Upper lobe of left lung (tissue), 6 donors: ENCODE data around the gene TMEM184A. TPM values are rescaled to one million over a fixed set of nuclear protein-coding genes. Genes with fewer than 3 reads are reported as not detected.

Experiments used
- ATAC-seq, 2 donors: fragments of 200-7000 bp; cut with Tn5 transposase; one replicate each; pipeline ENCODE4 v1.9.1; 2022; ENCODE audit warnings: mild to moderate bottlenecking in 2 of 2, moderate library complexity in 2 of 2; ENCODE audit not compliant: low FRiP score in 2 of 2
- DNase-seq, 2 donors: peaks; one replicate each; pipeline ENCODE4 v3.0.0-alpha.2; 2019 to 2020
- H3K27ac ChIP-seq, 4 donors: fragments of 200-600 bp; sonication (generic); one replicate each; pipeline ENCODE4 v1.5.1; 2016 to 2019
- H3K27me3 ChIP-seq, 4 donors: fragments of 200-600 bp; sonication (generic); one replicate each; pipeline ENCODE4 v1.5.1; 2017 to 2019
- H3K36me3 ChIP-seq, 4 donors: fragments of 200-600 bp; sonication (generic); one replicate each; pipeline ENCODE4 v1.5.1; 2016 to 2019
- H3K4me1 ChIP-seq, 4 donors: fragments of 200-600 bp; sonication (generic); one replicate each; pipeline ENCODE4 v1.5.1; 2018 to 2019
- H3K4me3 ChIP-seq, 4 donors: fragments of 200-600 bp; sonication (generic); one replicate each; pipeline ENCODE4 v1.5.1; 2017 to 2019; ENCODE audit warnings: mild to moderate bottlenecking in 2 of 4, moderate library complexity in 1 of 4
- H3K9me3 ChIP-seq, 4 donors: fragments of 200-600 bp; sonication (generic); one replicate each; pipeline ENCODE4 v1.5.1; 2018 to 2019
- CTCF ChIP-seq, 6 experiments: fragments of 450-650 bp in 4 of 6; fragments of 200-600 bp in 2 of 6; sonication (generic) in 2 of 6; IDR thresholded peaks; one replicate each; pipeline ENCODE4 v1.5.1; 2016 to 2019; ENCODE audit warnings: antibody characterized with exemption in 6 of 6
- EP300 ChIP-seq, 4 donors: sonication (generic); formaldehyde crosslinking; IDR thresholded peaks; one replicate each; pipeline ENCODE4 v1.5.1; 2017; ENCODE audit warnings: antibody characterized with exemption in 4 of 4, control low read depth in 2 of 4
- POLR2A ChIP-seq, 4 donors: fragments of 450-650 bp; IDR thresholded peaks; one replicate each; pipeline ENCODE4 v1.5.1; 2016 to 2017; ENCODE audit warnings: antibody characterized with exemption in 4 of 4, mild to moderate bottlenecking in 2 of 4
- POLR2AphosphoS5 ChIP-seq, 2 donors: sonication (generic); formaldehyde crosslinking; IDR thresholded peaks; one replicate each; pipeline ENCODE4 v1.5.1; 2017; ENCODE audit warnings: antibody characterized with exemption in 2 of 2
- WGBS, 2 donors: methylation state at CpG; one replicate each; pipeline ENCODE4 v1.1.5; 2017 to 2018; 5-methylcytosine and 5-hydroxymethylcytosine counted together
- total RNA-seq, 6 donors: library from RNA; depleted of rRNA in 4 of 6; stranded (reverse); fragments of >200 nt in 4 of 6; gene quantifications; one replicate each; pipeline versions ENCODE4 v1.1.0 to v1.2.1, GENCODE V29; 2016 to 2021
- donor health status: DM: no; HTN: no; CAD: no; lungs with moderate emphysema.
- donor health status: DM: no; HTN: yes; CAD: no; lungs with severe emphysema.

TMEM184A gene
- total RNA-seq, 6 donors from 2014 or later: 5.0 to 11.7 (median 10.4) TPM

DNA sequence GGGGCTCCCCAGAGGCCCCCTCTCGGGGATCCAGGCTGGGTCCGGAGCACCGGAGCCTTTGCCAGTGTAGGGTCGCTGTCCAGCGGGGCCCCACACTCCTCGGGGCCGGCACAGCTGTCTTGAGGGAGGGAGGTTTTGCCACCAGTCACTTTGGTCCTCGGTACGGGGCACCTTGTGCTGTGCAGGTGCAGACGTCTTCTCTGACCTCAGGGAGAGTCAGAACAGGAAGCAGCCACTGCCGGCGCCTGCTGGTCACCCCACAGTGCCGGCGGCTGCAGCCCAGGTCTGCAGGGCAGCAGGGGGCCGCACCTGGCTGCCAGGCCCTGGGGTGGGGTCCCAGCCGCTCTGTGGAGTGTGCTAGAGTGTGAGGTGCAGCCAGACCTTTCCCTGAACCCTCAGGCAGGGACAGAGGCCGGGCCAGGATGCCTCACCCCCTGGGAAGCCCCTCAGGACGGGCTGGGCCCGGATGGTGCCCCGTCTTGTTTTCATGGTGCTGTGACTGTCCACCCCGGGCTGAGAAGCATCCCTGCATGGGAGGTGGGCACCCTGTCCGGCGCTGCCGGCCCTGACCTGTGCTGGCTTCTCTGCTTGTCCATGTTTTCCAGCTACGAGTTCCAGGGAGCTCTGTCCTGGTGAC, 17.3 kb downstream of the TMEM184A start:
- DNase-seq: peak in 1 of 2 donors; percentile 83
- peaks cover 21 to 68% (median 53%) of the 10 kb centered on the region in 4 donors for H3K36me3 ChIP-seq

GRCh38 chr7:1537535-1538412, 18.2 kb downstream of the TMEM184A start:
- peaks cover 21 to 59% (median 47%) of the 10 kb centered on the region in 4 donors for H3K36me3 ChIP-seq
- TF ChIP-seq POLR2A (IDR thresholded peaks at IDR 0.05) (peak in 1 of 4 donors; percentile 65), CTCF (IDR thresholded peaks at IDR 0.05) (no peak), EP300 (IDR thresholded peaks at IDR 0.05) (peak in 2 of 4 donors; percentile 19 to 37), POLR2AphosphoS5 (IDR thresholded peaks at IDR 0.05) (peak; percentile 71 to 79)
- 48 to 51% methylated on average over 18 to 29 of the region's 56 CpGs for WGBS, 2 donors

More for the DNA sequence above, 17.3 kb downstream of the TMEM184A start:
- Histone ChIP-seq H3K9me3 (no peaks in the 10 kb centered on the region), H3K27ac (peak overlapping the region; percentile 95 to 98 (median 96)), H3K27me3 (no peaks in the 10 kb centered on the region), H3K4me3 (peak overlapping the region in 3 of 4 donors; percentile 36 to 57 (median 47)), H3K4me1 (peaks cover 41 to 52% (median 42%) of the 10 kb centered on the region in 4 donors)
- no peak for ATAC-seq
- TF ChIP-seq POLR2A (IDR thresholded peaks at IDR 0.05): no peak
- TF ChIP-seq POLR2AphosphoS5 (IDR thresholded peaks at IDR 0.05): no peak
- no peak for TF ChIP-seq CTCF (IDR thresholded peaks at IDR 0.05)
- no peak for TF ChIP-seq EP300 (IDR thresholded peaks at IDR 0.05)
- 50 to 78% methylated on average over 7 to 20 of the region's 25 CpGs for WGBS, 2 donors

GRCh38 chr7:1536743-1537534, 19.1 kb downstream of the TMEM184A start:
- 43 to 50% methylated on average over 20 to 50 of the region's 52 CpGs for WGBS, 2 donors
- no peaks in the 10 kb centered on the region for H3K27me3 ChIP-seq
- TF ChIP-seq CTCF (IDR thresholded peaks at IDR 0.05) (no peak), POLR2AphosphoS5 (IDR thresholded peaks at IDR 0.05) (peak; percentile 87), EP300 (IDR thresholded peaks at IDR 0.05) (peak in 3 of 4 donors; percentile 44 to 96 (median 84)), POLR2A (IDR thresholded peaks at IDR 0.05) (peak in 3 of 4 donors; percentile 13 to 68 (median 56))
- peak overlapping the region in 3 of 4 donors; percentile 36 to 57 (median 47) for H3K4me3 ChIP-seq
- H3K9me3 ChIP-seq: no peaks in the 10 kb centered on the region
- peaks cover 21 to 51% (median 40%) of the 10 kb centered on the region in 4 donors for H3K36me3 ChIP-seq
- H3K4me1 ChIP-seq: peaks cover 50 to 68% (median 55%) of the 10 kb centered on the region in 4 donors
- peak overlapping the region; percentile 95 to 98 (median 96) for H3K27ac ChIP-seq
- DNase-seq (peak; percentile 93 to 96), ATAC-seq (peak; percentile 81 to 91)

More at GRCh38 chr7:1537535-1538412, 18.2 kb downstream of the TMEM184A start:
- Histone ChIP-seq H3K4me3 (peak overlapping the region; percentile 18 to 57 (median 42)), H3K9me3 (no peaks in the 10 kb centered on the region), H3K27me3 (no peaks in the 10 kb centered on the region), H3K4me1 (peaks cover 48 to 60% (median 50%) of the 10 kb centered on the region in 4 donors), H3K27ac (peak overlapping the region; percentile 95 to 98 (median 96))
- ATAC-seq: peak; percentile 41 to 72
- peak; percentile 61 to 95 for DNase-seq

- WGBS, 2 donors: 77% methylated on average over 7 of the region's 7 CpGs
- DNase-seq (no peak), ATAC-seq (no peak)
- H3K36me3 ChIP-seq: peaks cover 20 to 45% (median 35%) of the 10 kb centered on the region in 4 donors
- peak overlapping the region; percentile 95 to 98 (median 96) for H3K27ac ChIP-seq
- peak overlapping the region in 2 of 4 donors; percentile 47 to 57 for H3K4me3 ChIP-seq
- TF ChIP-seq POLR2AphosphoS5 (IDR thresholded peaks at IDR 0.05): no peak
- H3K27me3 ChIP-seq: no peaks in the 10 kb centered on the region
- H3K9me3 ChIP-seq: no peaks in the 10 kb centered on the region
- H3K4me1 ChIP-seq: peaks cover 52 to 73% (median 59%) of the 10 kb centered on the region in 4 donors
These were observed 19.6 kb downstream of the TMEM184A start for GRCh38 chr7:1536455-1536742.
